Mesothelial cell of epicardium (in vitro differentiated cells): ENCODE data around the gene PRF1. TPM values are rescaled to one million over a fixed set of nuclear protein-coding genes. Genes with fewer than 3 reads are reported as not detected.

Source experiments
- DNase-seq, 2 experiments: peaks; one replicate each; pipeline ENCODE4 v3.0.0; 2021; ENCODE audit warnings: low spot score in 2 of 2; ENCODE audit not compliant: unreplicated experiment in 2 of 2
- H3K27ac Mint-ChIP-seq: 2 replicates; pipeline ENCODE4 v1.8.0; 2021; ENCODE audit warnings: mixed read lengths
- H3K27me3 Mint-ChIP-seq: 2 replicates; pipeline ENCODE4 v1.8.0; 2021; ENCODE audit warnings: low read depth, mixed read lengths
- H3K36me3 Mint-ChIP-seq: 2 replicates; pipeline ENCODE4 v1.8.0; 2021; ENCODE audit warnings: mixed read lengths
- H3K4me1 Mint-ChIP-seq: 2 replicates; pipeline ENCODE4 v1.8.0; 2021; ENCODE audit warnings: mixed read lengths
- H3K4me3 Mint-ChIP-seq: 2 replicates; pipeline ENCODE4 v1.8.0; 2021; ENCODE audit warnings: mild to moderate bottlenecking, moderate library complexity, mixed read lengths
- H3K9me3 Mint-ChIP-seq: 2 replicates; pipeline ENCODE4 v1.8.0; 2021; ENCODE audit warnings: mixed read lengths
- CTCF ChIP-seq: fragments of 200-600 bp; sonication (generic); IDR thresholded peaks from one replicate; pipeline ENCODE4 v1.5.0; 2021; ENCODE audit warnings: antibody characterized with exemption; ENCODE audit not compliant: unreplicated experiment
- total RNA-seq: library from RNA; stranded (reverse); gene quantifications from 3 replicates; pipeline ENCODE4 v1.2.1, GENCODE V29; 2021

The PRF1 gene
- total RNA-seq, 1 donor from 2014 or later, result 0.13 TPM

DNA sequence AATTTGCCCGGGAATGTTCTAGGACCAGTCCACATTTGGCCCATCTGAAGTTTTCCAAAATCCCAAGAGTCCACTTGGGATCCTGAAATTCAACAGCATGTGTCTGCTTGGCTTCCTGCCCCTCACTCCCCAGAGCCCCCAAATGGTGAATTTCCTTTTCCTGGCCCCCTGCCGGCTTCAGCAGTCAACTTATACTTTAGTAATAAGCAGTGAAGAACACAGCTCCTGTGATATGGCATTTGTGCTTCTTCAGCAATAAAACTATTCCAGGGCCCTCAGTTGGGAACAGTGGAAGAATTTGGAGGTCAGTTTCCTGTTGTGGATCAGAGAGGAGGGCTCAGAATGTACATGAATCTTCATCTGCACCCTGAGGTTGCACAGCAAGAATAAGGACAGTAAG is 51.1 kb downstream of the PRF1 start:
- TF ChIP-seq CTCF, result no peak
- DNase-seq, result no peak
- Mint-ChIP-seq H3K27ac (peak overlapping the region; percentile 82), H3K36me3 (no peaks in the 10 kb centered on the region), H3K27me3 (no peaks in the 10 kb centered on the region), H3K4me1 (peaks cover 18% of the 10 kb centered on the region), H3K4me3 (no peak overlapping the region), H3K9me3 (no peaks in the 10 kb centered on the region)

GRCh38 chr10:70550459-70550858 is 52.1 kb downstream of the PRF1 start:
- no peaks in the 10 kb centered on the region for H3K27me3 Mint-ChIP-seq
- H3K36me3 Mint-ChIP-seq, result no peaks in the 10 kb centered on the region
- TF ChIP-seq CTCF, result no peak
- no peak for DNase-seq
- peaks cover 18% of the 10 kb centered on the region for H3K4me1 Mint-ChIP-seq
- H3K9me3 Mint-ChIP-seq, result no peaks in the 10 kb centered on the region
- H3K4me3 Mint-ChIP-seq, result no peak overlapping the region
- H3K27ac Mint-ChIP-seq, result no peak overlapping the region

DNA sequence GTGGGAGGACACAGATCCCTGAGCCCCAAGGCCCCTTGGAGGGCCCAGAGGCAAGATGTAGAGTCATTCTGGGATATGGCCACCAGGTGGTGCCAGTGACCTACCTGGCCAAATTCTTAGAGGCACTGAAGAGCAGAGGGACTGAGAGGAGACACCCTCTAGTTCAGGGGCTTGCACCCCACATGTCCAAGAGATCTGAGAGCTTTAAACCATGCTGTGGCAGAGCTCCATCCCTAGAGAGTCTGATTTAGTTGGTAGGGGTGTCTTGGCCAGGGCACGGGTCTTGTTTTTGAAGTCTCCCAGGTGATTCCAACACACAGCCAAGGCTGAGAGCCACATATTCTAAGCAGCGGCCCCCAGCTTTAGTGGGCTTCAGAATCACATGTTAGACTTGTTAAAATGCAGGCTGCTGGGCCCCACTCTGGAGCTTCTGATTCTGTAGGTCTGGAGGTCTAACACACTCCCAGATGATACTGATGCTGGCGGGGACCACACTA is 52.5 kb downstream of the PRF1 start:
- no peaks in the 10 kb centered on the region for H3K27me3 Mint-ChIP-seq
- H3K36me3 Mint-ChIP-seq, result no peaks in the 10 kb centered on the region
- H3K9me3 Mint-ChIP-seq, result no peaks in the 10 kb centered on the region
- no peak overlapping the region for H3K27ac Mint-ChIP-seq
- peaks cover 18% of the 10 kb centered on the region for H3K4me1 Mint-ChIP-seq
- H3K4me3 Mint-ChIP-seq, result no peak overlapping the region
- DNase-seq, result peak in 1 of 2 experiments; percentile 84
- peak; percentile 89 for TF ChIP-seq CTCF

- H3K9me3 Mint-ChIP-seq, result no peaks in the 10 kb centered on the region
- H3K27ac Mint-ChIP-seq, result no peak overlapping the region
- no peaks in the 10 kb centered on the region for H3K36me3 Mint-ChIP-seq
- no peak for TF ChIP-seq CTCF
- H3K4me3 Mint-ChIP-seq, result no peak overlapping the region
- H3K4me1 Mint-ChIP-seq, result peaks cover 18% of the 10 kb centered on the region
- no peak for DNase-seq
- no peaks in the 10 kb centered on the region for H3K27me3 Mint-ChIP-seq
Observed at GRCh38 chr10:70549351-70549961, 53.1 kb downstream of the PRF1 start.

Other genes starting within 250 kb of the PRF1 start
- 12.2 to 15.7 TPM (median 13.8 TPM) in 3 replicates for gene LRRC20, start 220.1 kb downstream of the PRF1 start, total RNA-seq
- gene EIF4EBP2, start 198.6 kb downstream of the PRF1 start, total RNA-seq, result 71.1 to 72.3 TPM (median 71.4 TPM) in 3 replicates
- gene NODAL, start 161.1 kb downstream of the PRF1 start, total RNA-seq, result not detected in 3 replicates
- gene PALD1, start 124.0 kb downstream of the PRF1 start, total RNA-seq, result 4.9 to 5.6 TPM (median 4.9 TPM) in 3 replicates
- gene ADAMTS14, start 69.8 kb upstream of the PRF1 start, total RNA-seq, result 3.2 to 4.1 TPM (median 3.9 TPM) in 3 replicates
- gene TBATA, start 182.6 kb upstream of the PRF1 start, total RNA-seq, result not detected in 3 replicates
- gene SGPL1, start 213.2 kb upstream of the PRF1 start, total RNA-seq, result 89.9 to 98.3 TPM (median 90.8 TPM) in 3 replicates